Measurements from ENCODE around the gene PTH1R.

The PTH1R gene

GRCh38 chr3:46905213-46905560 is 27.7 kb downstream of the PTH1R start:
- TF ChIP-seq, protein P1, sequence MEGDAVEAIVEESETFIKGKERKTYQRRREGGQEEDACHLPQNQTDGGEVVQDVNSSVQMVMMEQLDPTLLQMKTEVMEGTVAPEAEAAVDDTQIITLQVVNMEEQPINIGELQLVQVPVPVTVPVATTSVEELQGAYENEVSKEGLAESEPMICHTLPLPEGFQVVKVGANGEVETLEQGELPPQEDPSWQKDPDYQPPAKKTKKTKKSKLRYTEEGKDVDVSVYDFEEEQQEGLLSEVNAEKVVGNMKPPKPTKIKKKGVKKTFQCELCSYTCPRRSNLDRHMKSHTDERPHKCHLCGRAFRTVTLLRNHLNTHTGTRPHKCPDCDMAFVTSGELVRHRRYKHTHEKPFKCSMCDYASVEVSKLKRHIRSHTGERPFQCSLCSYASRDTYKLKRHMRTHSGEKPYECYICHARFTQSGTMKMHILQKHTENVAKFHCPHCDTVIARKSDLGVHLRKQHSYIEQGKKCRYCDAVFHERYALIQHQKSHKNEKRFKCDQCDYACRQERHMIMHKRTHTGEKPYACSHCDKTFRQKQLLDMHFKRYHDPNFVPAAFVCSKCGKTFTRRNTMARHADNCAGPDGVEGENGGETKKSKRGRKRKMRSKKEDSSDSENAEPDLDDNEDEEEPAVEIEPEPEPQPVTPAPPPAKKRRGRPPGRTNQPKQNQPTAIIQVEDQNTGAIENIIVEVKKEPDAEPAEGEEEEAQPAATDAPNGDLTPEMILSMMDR (IDR thresholded peaks at IDR 0.05; ENCODE audit: low read depth, low read length, missing control alignments), result no peak
- in situ Hi-C loops (cut with HindIII; ENCODE audit: low pct_ligation_motif_present, low sequenced_read_pairs), result no loop called here
- Histone ChIP-seq H3K27ac (no peak overlapping the region), H3K4me3 (ENCODE audit: low read depth, low read length) (no peak overlapping the region), H3K27me3 (replicated peaks) (no peaks in the 10 kb centered on the region), H3K36me3 (replicated peaks) (no peaks in the 10 kb centered on the region)
- DNase-seq, result no peak

DNA sequence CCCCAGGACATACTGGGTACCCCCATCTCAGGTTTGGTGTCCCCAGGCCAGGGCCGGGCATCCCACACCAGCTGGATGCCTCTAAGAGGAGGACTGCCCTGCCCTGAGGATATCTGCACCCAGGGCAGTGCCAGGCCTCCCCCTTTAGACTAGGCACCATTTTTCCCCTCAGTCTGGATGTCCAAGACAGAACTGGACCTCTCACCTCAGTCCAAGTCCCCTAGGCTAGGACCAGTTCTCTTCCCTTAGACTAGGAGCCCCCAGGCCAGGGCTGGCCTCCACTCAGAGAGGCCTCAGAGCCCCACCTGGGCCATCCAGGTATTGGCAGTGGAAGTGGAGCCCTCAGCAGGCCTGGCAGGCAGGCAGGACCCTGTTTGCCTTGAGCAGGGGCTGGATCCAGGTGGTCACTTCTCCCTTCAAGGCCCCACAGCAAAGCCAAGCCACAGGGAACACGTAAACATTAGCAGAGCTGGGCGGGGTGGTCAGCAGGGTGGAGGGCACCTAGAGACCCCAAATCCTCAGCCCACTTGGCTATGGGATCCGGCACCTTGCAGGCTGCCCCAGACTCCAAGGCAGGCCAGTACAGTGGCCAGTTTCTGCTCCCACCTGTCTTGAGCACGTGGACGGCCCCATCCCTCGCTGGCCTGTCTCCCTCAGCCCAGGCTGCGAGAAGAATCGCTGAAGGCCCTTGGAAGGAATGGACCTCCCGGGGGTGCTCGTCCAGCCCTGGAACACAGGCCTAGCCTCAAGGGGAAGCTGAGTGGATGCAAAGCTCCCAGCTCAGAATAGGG is 28.3 kb downstream of the PTH1R start:
- no peaks in the 10 kb centered on the region for H3K27me3 ChIP-seq (replicated peaks)
- no peaks in the 10 kb centered on the region for H3K36me3 ChIP-seq (replicated peaks)
- TF ChIP-seq, protein P1 (IDR thresholded peaks at IDR 0.05; ENCODE audit: low read depth, low read length, missing control alignments), result no peak
- in situ Hi-C loops (cut with HindIII; ENCODE audit: low pct_ligation_motif_present, low sequenced_read_pairs), result no loop called here
- H3K4me3 ChIP-seq (ENCODE audit: low read depth, low read length), result no peak overlapping the region
- no peak overlapping the region for H3K27ac ChIP-seq
- DNase-seq, result no peak

DNA sequence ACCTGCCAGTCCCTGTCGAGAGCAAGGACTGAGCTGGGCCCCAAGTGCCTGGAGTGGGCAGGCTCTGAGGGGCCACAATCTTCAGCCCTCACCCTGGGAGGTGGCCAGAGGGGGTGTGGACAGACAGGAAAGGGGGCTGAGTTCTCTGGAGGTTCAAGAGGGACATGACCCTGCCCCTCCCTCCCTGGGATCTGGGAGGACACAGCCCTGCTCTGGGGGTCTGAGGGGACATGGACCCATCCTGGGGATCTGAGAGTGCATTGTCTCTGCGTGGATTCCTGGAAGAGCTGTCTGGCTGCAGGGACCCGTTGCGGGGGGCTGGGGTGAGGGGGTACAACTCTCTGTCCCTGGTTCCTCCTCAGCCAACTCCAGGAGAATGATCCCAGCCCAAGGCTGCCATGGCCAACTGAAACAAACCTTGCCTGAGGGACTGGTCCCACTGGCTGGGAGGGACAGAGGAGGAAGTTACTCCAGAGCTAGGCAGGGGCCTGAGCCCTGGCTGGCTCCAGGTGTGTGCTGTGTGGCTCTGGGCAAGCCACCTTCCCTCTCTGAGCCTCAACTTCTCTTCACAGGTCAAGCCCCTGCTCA is 29.0 kb downstream of the PTH1R start:
- TF ChIP-seq, protein P1 (IDR thresholded peaks at IDR 0.05; ENCODE audit: low read depth, low read length, missing control alignments), result no peak
- in situ Hi-C loops (cut with HindIII; ENCODE audit: low pct_ligation_motif_present, low sequenced_read_pairs), result no loop called here

GRCh38 chr3:46907271-46907670 is 29.8 kb downstream of the PTH1R start:
- in situ Hi-C loops (cut with HindIII; ENCODE audit: low pct_ligation_motif_present, low sequenced_read_pairs), result no loop called here
- H3K27ac ChIP-seq, result no peak overlapping the region
- no peaks in the 10 kb centered on the region for H3K36me3 ChIP-seq (replicated peaks)
- DNase-seq, result no peak
- no peaks in the 10 kb centered on the region for H3K27me3 ChIP-seq (replicated peaks)
- TF ChIP-seq, protein P1 (IDR thresholded peaks at IDR 0.05; ENCODE audit: low read depth, low read length, missing control alignments), result no peak
- no peak overlapping the region for H3K4me3 ChIP-seq (ENCODE audit: low read depth, low read length)

More for the DNA sequence above, 29.0 kb downstream of the PTH1R start:
- no peaks in the 10 kb centered on the region for H3K27me3 ChIP-seq (replicated peaks)
- H3K4me3 ChIP-seq (ENCODE audit: low read depth, low read length), result no peak overlapping the region
- no peak overlapping the region for H3K27ac ChIP-seq
- DNase-seq, result no peak
- no peaks in the 10 kb centered on the region for H3K36me3 ChIP-seq (replicated peaks)

- TF ChIP-seq, protein P1 (IDR thresholded peaks at IDR 0.05; ENCODE audit: low read depth, low read length, missing control alignments), result no peak
- H3K27ac ChIP-seq, result no peak overlapping the region
- no peak overlapping the region for H3K4me3 ChIP-seq (ENCODE audit: low read depth, low read length)
- in situ Hi-C loops (cut with HindIII; ENCODE audit: low pct_ligation_motif_present, low sequenced_read_pairs), result no loop called here
- no peaks in the 10 kb centered on the region for H3K27me3 ChIP-seq (replicated peaks)
- no peaks in the 10 kb centered on the region for H3K36me3 ChIP-seq (replicated peaks)
- DNase-seq, result no peak
Observed at GRCh38 chr3:46907960-46908293, 30.4 kb downstream of the PTH1R start.
